Liver (tissue), 3 donors: ENCODE measurements around the gene ZNF618.

ENCODE experiments used
- CTCF ChIP-seq: fragments of 150-350 bp; IDR thresholded peaks from 2 replicates; pipeline ENCODE4 v1.5.1; 2017; ENCODE audit warnings: improper control_type of control experiment, low read depth, low read length; ENCODE audit not compliant: missing input control
- EGR1 ChIP-seq, 2 donors: IDR thresholded peaks; 2 replicates each; pipeline ENCODE4 v1.6.1; 2016 to 2018; ENCODE audit warnings: antibody characterized with exemption in 2 of 2, low read depth in 2 of 2
- FOXA1 ChIP-seq: IDR thresholded peaks from 2 replicates; pipeline ENCODE4 v1.6.1; 2016; ENCODE audit warnings: antibody characterized with exemption
- JUND ChIP-seq, 2 donors: IDR thresholded peaks; 2 replicates each; pipeline ENCODE4 v1.6.1; 2016; ENCODE audit warnings: antibody characterized with exemption in 2 of 2
- MAX ChIP-seq: IDR thresholded peaks from 2 replicates; pipeline ENCODE4 v1.6.1; 2016; ENCODE audit warnings: antibody characterized with exemption
- RAD21 ChIP-seq, 2 donors: IDR thresholded peaks; 2 replicates each; pipeline ENCODE4 v1.6.1; 2016; ENCODE audit warnings: antibody characterized with exemption in 2 of 2, mild to moderate bottlenecking in 2 of 2
- REST ChIP-seq: IDR thresholded peaks from 2 replicates; pipeline ENCODE4 v1.6.1; 2016; ENCODE audit warnings: antibody characterized with exemption, mild to moderate bottlenecking
- SP1 ChIP-seq: IDR thresholded peaks from 2 replicates; pipeline ENCODE4 v1.6.1; 2018; ENCODE audit warnings: antibody characterized with exemption, mild to moderate bottlenecking
- TAF1 ChIP-seq: conservative IDR thresholded peaks from 2 replicates; pipeline ENCODE4 v1.6.1; 2016; ENCODE audit warnings: antibody characterized with exemption, mild to moderate bottlenecking
- donor health status: healthy.
- donor health status: healthy.

- no peak for TF ChIP-seq CTCF
- no peak for TF ChIP-seq EGR1 (IDR thresholded peaks at IDR 0.05; ENCODE audit: low read depth in 2 of 2)
- no peak for TF ChIP-seq TAF1
- no peak for TF ChIP-seq SP1
- no peak for TF ChIP-seq REST
- TF ChIP-seq JUND (IDR thresholded peaks at IDR 0.05), result no peak
- TF ChIP-seq FOXA1, result no peak
- no peak for TF ChIP-seq MAX
- no peak for TF ChIP-seq RAD21 (IDR thresholded peaks at IDR 0.05)
These were observed 97.1 kb downstream of the ZNF618 start for GRCh38 chr9:113973226-113973625.
